Fibroblast of peridontal ligament (primary cell): Measurements from ENCODE around the gene TBC1D1.

ENCODE experiments used
- DNase-seq: peaks from one replicate; pipeline ENCODE4 v3.0.0-alpha.2; 2010; ENCODE audit errors: extremely low read depth

TBC1D1 gene

DNA sequence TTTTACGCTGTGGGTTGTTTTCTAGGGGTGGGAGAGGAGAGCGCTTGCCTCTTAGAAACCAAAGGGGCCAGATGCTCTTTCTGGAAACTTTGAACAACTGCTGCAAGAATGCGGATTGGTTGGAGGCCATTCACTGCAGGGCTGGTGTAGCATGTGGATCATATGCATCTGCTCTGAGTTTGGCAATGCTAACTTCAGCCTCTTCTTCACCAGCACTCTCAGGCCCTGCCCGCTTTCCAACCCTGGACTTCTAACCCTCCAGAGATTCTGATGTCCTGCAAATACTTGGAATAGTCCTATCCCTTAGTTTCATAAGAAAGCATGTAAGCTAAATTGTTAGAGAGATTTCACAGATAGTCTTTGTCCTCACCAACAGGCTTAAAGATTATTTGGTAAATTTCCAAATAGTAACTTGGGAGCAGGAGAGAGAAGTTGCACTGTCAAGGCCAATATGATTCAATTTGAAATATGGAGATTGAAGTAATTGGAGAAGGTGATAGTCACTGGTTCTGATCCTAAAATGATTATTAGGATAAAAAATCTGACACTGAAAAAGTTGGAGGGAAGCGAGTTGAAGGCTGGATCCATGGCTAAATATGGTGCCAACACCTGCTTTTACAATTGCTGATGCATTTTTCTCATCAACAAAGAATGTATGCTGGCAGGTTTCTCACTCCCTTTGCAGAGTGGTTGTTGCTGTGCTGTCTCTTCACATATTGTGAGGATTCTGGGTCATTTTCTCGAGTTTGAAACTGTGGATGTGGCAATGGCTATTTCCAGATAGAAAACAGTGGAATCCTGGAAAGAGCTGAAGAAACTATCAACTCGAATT is 279.7 kb downstream of the TBC1D1 start:
- DNase-seq: no peak

DNA sequence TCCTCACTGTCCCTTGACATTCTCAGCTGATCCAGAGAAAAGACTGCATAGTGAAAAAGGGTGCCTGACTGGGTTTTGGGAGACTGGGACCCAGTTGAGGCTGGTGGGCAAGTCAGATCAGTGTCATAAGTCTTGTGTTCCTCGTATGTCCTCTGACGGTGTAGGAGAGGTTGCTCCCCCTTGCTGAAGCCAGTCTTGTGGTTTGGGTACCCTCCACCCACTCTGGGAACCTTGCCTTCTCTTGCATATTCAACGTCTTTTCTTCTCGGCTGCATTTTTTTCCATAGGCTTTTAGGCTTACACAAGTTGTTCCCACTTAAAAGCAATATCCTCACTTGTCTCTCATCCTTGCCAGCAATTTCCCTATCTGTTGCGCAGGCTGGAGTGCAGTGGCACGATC is 281.2 kb downstream of the TBC1D1 start:
- no peak for DNase-seq

DNA sequence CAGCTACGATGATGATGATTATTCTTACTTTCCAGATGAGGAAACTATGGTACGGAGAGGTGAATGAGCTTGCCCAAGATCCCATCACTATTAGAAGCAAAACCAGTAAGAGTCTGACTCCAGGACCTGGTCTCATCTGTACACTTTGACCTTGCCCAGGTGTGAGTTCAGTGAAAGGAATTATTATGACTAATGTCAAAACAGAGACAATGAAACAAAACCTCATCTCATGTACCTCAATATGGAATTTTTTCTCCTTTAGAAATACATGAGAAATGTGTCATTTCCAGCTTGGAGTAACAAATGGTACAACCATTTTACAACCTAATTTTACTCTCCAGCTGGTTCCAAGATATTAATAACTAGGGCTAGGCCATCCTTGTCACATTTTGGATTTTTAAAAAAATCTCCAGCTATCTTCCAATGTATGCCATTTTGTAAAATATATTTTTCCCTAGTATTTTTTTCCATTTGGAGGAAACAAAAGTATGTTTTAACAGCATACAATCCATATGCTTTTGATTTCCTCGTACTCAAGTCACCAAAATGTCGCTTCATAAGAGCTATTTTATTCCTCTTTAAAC is 283.1 kb downstream of the TBC1D1 start:
- no peak for DNase-seq

DNA sequence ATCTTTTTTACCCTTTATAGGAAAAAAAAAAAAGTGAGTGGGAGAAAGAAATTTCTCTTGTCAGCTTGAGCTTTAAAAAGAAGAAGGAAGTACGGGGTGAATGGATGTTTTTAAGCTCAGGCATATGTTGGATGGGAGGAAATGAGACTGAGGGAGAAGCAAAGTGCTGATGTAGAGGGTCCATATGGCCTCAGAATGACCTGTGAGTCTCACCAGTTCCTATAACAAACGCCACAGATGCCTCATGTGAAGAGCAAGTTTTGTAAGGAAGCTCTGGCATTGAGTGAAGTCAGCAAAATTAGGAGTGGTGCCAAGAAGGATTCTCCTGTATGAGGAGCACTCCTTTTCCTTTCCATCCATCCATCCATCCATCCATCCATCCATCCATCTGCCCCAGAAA is 283.9 kb downstream of the TBC1D1 start:
- DNase-seq: no peak

DNA sequence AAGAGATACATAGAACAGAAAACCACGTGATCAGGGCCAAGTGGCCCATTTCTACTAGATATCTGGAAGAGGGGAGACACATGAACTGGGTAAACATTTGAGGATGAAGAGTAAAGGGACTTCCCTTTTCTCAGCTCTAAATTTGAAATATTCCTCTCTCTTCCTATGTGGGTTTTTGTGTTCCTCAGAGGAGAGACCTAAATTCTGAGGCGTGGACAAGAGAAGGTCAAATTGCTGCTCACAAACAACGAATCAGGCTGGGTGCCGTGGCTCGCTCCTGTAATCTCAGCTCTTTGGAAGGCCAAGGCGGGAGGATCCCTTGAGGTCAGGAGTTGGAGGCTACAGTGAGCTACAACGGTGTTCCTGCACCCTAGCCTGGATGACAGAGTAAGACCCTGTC is 285.3 kb downstream of the TBC1D1 start:
- DNase-seq: no peak

DNA sequence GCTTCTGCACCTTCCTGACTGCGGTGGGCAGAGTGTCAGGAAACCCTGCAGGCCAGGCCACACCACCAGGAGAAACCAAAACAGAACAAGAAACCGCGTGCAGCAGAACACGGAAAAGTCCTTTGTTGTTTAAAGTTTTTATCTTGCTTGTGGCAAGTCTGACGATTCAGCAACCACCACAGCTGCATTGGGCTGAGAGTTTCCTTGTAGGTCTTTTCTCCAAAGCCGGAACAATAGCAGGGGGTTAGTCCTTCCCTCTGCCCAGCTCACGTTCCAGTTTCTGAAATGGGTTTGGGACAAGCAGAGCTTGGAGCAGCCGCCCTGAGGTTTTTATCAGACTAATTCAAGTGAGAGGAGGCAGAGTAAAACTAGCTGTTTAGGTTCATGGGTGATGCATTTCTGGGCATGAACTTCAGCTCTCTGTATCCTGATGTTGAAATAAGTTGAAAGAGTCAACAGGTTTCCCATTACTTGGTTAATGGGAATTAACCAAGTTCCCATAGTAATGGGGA is 286.2 kb downstream of the TBC1D1 start:
- peak; percentile 55 for DNase-seq

DNA sequence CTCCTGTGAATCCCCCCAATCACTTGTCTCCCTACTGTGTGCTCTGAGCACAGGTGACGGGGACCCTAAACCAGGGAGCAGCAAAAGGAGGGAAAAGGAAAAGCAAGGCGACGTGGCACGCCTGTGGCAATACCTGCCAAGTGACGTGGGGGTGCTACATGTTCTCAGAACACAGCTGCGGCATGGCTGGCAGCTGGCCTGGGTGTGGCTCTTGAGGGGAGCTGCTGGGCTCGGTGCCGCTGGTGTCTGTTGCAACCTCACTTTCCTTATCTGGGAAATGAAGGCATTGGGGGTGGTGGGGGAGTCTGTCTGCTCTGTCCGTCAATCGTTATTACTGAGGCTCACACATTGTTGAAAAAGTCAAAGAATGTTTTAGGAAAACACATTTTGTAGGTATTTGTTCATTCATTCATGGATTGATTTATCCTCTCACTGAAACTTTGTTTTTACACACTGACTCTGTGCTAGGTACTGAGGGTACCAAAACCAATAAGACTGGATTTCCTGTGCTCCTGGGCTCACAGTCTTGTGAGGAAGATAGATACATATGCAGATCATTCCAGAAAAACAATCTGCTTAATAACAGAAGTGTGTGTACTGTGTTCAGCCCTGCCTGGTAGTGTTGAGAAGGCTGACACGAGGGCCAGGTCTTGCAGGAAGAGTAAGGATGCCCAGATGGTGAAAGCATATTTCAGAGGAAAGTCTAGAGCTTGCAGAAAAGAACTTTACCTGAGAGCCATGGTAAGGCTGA is 286.9 kb downstream of the TBC1D1 start:
- no peak for DNase-seq

DNA sequence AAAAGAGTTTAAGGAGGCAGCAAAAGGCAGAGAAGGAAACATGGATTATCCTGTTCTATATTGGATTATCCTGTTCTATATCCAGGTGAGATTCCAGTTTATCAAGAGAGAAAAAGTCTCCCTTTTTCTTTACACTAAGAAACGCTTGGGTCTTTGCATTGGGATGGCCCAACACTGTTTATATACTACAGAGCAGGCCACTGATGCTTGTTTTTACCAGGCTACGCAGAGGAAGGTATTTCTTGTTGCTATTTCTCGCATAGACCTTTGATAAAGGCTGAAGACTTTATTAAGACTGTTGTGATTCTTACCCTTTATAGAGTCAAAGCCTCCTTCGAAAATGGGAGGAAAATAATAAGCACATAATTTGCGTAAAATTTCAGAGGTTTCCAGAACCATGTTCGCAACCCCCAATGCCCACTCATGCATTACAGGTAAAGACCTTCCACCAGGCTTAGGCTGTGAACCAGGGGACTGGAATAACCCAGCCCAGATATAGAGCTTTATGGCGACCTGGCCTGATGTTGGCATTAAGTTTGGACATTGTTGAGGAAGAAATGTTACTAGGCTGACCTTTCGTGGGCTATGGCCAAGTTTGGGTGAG is 287.6 kb downstream of the TBC1D1 start:
- DNase-seq: no peak

DNA sequence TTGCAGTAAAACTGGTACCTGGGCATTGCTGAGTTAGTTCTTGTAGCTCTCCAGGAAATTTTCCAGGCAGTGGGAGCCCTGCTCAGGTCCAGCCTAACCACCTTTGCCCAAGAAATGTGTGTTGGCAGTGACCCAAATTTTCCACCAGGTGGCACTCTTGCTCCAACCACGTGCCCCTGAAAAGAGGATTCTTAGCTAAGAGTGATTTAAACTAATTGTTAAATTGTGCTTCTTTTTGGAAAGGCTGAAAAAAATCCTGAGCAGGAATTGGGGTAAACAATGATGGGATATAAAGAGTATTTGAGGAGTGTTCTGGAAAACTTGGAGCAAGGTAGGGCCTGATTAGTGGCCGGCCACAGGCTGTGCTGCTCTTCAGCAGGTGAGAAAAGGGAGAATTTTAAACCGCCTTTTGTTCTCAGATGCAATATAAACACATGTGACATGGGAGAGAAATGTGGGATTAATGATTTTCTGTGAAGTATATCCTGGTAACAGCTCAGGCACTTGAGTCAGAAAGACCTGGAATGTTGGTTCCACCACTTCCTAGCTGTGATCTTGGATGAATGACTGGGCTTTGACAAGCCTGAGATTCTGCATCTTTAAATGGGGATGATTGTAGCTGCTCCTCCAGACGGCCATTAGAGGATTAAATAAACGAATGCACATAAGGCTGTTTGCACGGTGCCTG is 288.9 kb downstream of the TBC1D1 start:
- peak; percentile 86 for DNase-seq

DNA sequence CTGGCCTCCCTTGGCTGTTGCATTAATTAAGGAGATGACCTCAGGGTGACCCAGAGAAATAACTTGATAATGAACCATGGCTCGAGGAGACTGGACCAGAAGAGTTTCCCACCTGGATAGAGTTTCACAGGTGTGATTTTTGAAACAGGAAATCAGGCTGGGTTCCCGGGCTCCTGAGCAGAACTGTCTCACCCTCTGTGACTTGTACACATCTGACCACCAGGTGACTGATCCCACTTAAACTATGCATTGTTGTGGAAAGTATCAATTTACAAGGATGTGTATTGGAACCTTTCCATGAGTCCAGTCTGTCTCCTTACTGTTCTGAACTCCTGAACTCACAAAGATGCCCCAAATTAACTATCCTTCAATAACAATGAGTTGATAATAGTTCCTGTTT is 289.6 kb downstream of the TBC1D1 start:
- no peak for DNase-seq

DNA sequence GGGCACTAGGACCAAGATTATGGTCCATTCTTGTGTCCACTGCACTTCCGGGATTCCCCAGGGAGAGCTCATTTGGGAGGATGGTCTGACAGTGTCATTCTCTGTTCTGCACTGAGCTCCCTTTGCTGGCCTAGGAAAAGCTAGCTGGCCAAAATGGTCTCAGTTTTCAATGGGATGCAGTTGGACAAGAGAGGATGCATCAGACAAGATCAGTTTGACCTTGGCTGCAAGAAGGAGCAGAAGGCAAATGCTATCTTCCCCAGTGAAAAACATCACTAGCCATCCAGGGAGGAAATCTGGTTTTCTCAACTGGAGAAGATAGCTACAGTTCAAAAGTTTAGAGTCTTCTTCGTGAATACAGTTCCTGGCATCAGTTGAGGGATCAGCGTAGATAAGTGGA is 290.4 kb downstream of the TBC1D1 start:
- DNase-seq: no peak

DNA sequence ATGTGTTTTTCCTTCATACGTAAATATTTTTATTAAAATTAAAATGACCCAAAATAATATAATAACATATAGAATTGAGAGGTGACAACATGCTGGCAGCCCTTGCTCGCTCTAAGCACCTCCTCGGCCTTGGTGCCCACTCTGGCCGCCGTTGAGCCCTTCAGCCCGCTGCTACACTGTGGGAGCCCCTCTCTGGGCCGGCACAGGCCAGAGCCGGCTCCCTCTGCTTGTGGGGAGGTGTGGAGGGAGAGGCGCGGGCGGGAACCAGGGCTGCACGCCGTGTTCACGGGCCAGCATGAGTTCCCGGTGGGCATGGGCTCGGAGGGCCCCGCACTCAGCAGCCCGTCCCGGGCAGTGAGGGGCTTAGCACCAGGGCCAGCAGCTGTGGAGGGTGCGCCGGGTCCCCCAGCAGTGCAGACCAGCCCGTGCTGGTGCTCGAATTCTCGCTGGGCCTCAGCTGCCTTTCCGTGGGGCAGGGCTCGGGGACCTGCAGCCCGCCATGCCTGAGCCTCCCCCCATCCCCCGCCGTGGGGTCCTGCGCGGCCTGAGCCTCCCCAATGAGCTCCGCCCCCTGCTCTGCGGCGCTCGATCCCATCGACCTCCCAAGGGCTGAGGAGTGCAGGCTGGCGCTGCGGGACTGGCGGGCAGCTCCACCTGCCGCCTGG is 291.6 kb downstream of the TBC1D1 start:
- no peak for DNase-seq

DNA sequence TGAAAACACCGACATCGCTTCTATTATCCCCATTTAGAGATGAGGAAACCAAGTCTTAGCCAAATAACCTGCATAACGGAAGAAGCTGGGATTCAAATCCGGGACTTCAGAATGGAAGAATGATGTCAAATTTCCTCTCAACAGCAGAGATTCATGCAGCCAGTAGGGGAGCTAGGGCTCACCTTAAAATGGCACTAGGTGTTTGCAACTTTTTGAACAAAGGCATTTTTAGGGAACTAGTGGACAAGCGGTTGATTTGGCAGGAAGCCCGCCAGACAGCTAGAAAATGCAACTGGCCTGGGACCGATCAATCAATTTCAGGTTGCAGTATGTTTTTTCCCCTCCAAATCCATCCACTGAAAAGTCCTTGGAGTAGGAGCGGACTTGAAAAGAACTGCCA is 293.5 kb downstream of the TBC1D1 start:
- no peak for DNase-seq

DNA sequence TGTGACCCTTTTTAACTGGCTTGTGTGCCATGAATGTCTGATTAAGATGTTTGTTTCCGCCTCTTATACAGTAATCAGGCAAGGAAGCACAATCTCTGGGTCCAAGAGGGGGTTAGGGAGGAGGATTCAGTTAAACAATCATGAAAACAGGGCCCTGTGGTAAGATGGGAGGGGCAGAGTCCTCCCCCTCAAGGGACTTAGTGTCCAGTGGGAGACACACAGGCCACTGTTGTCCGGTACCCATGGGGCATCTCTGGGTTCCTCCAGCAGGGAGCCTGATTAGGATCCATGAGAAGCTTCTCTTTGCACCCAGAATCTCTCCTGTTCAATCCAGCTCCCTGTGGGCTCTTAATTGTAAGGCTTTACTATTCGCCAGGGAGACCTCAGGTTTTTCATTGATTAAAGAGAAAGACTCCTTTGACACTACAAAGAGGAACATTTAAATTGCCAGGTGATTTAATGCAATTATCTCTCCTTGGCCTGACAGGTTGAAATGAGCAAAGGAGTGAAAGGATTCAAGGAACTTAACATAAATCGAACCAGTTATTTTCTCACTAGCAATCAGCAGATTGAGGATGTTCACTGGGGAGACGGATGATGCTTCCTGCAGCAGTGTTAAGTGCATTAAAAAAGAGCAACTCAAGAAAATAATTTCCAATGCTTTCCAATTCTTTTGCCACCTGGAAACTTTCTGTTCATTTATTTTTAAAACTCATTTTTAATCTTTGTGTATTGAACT is 294.7 kb downstream of the TBC1D1 start:
- DNase-seq: no peak

DNA sequence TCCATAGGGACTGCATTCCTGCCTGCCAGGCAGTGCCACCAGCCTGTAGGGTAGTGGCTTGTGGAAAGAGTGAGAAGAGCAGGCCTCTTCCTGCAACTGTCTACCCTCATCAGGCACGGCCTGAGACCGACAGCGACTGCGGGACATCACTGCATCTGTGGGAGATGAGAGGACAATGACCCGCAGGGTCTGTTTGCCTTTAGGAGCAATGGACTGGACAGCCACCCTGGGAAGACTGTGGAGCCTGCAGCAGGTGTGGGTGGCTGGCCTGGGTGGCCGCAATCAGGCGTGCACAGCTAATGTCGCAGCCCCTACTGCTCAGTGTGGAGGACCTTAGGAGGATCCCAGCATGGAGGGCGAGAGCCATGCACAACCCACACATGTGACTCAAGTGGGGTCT is 297.3 kb downstream of the TBC1D1 start:
- no peak for DNase-seq

DNA sequence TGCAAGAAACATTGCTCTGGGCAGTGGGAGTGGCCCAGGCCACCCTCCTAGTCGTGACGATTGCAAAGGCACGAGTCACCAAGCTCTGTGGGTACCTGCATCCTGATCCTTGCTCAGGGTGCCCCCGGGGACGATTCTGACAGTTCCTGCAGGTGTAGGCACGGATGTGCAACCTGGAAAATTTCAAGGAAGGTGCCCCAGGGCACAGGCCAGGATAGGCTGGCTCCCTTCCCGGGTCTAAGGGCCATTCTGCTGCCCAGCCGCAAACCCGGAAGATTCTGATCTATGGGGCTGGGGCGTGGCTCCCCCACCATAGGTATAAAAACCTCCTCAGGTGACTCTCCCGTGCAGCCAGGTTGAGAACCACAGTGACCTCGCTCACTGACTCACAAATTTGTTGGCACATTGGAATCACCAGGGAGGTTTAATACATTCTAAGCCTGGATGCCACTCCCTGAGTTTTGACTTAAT is 297.8 kb downstream of the TBC1D1 start:
- no peak for DNase-seq
